ENCODE measurements around the gene SNRPE.

- no peak for TF ChIP-seq CTCF (IDR thresholded peaks at IDR 0.05; ENCODE audit: insufficient read depth, low read length)
- TF ChIP-seq SPI1 (IDR thresholded peaks at IDR 0.05; ENCODE audit: borderline replicate concordance, low read depth): no peak
- no peak for TF ChIP-seq REST (IDR thresholded peaks at IDR 0.05; ENCODE audit: insufficient replicate concordance, low read depth)
- TF ChIP-seq POLR2AphosphoS5 (IDR thresholded peaks at IDR 0.05; ENCODE audit: low read depth): no peak
These were observed 40.2 kb downstream of the SNRPE start for GRCh38 chr1:203901581-203901980.
